Trophoblast cell (in vitro differentiated cells and primary cell): Measurements from ENCODE around the gene SPDL1.

ENCODE experiments used
- DNase-seq, 2 donors: peaks; one replicate each; pipeline ENCODE4 v3.0.0-alpha.2; 2016
- H2AFZ ChIP-seq: 2 replicates; pipeline ENCODE4 v1.6.1; 2013; ENCODE audit warnings: low read length, moderate library complexity, mild to moderate bottlenecking; ENCODE audit not compliant: insufficient read depth, poor library complexity
- H2AK5ac ChIP-seq: 2 replicates; pipeline ENCODE4 v1.6.1; 2013; ENCODE audit warnings: mild to moderate bottlenecking, low read length
- H2BK120ac ChIP-seq: 2 replicates; pipeline ENCODE4 v1.6.1; 2013; ENCODE audit warnings: low read length, mild to moderate bottlenecking, moderate library complexity; ENCODE audit not compliant: insufficient read depth, poor library complexity
- H2BK12ac ChIP-seq: 2 replicates; pipeline ENCODE4 v1.6.1; 2013; ENCODE audit warnings: mild to moderate bottlenecking, low read length, moderate library complexity
- H2BK5ac ChIP-seq: 2 replicates; pipeline ENCODE4 v1.6.1; 2013; ENCODE audit warnings: low read length, low read depth, moderate library complexity, mild to moderate bottlenecking; ENCODE audit not compliant: poor library complexity
- H3K14ac ChIP-seq: 2 replicates; pipeline ENCODE4 v1.6.1; 2013; ENCODE audit warnings: mild to moderate bottlenecking, low read length
- H3K18ac ChIP-seq: 2 replicates; pipeline ENCODE4 v1.6.1; 2013; ENCODE audit warnings: mild to moderate bottlenecking, low read length
- H3K23ac ChIP-seq: 2 replicates; pipeline ENCODE4 v1.6.1; 2013; ENCODE audit warnings: low read length
- H3K27ac ChIP-seq: 2 replicates; pipeline ENCODE4 v1.5.1; 2013; ENCODE audit warnings: low read depth, mild to moderate bottlenecking, inconsistent platforms, low read length, moderate library complexity
- H3K27me3 ChIP-seq: 2 replicates; pipeline ENCODE4 v1.6.1; 2013; ENCODE audit warnings: inconsistent platforms, mild to moderate bottlenecking, low read length, moderate library complexity; ENCODE audit not compliant: insufficient read depth
- H3K36me3 ChIP-seq, 2 experiments: 1 replicate in 1 of 2; 2 replicates in 1 of 2; pipeline ENCODE4 v1.6.1; 2013; ENCODE audit warnings: low read length in 2 of 2, mild to moderate bottlenecking in 2 of 2, moderate library complexity in 1 of 2; ENCODE audit not compliant: insufficient read depth in 2 of 2, control insufficient read depth in 1 of 2
- H3K4ac ChIP-seq: 2 replicates; pipeline ENCODE4 v1.6.1; 2013; ENCODE audit warnings: low read depth, mild to moderate bottlenecking, low read length, moderate library complexity
- H3K4me1 ChIP-seq, 2 experiments: 1 replicate in 1 of 2; 2 replicates in 1 of 2; pipeline ENCODE4 v1.6.1; 2013; ENCODE audit warnings: low read length in 2 of 2, mild to moderate bottlenecking in 2 of 2, moderate library complexity in 1 of 2; ENCODE audit not compliant: insufficient read depth in 2 of 2, control insufficient read depth in 1 of 2
- H3K4me2 ChIP-seq: 2 replicates; pipeline ENCODE4 v1.6.1; 2013; ENCODE audit warnings: inconsistent platforms, mild to moderate bottlenecking, low read length, moderate library complexity
- H3K4me3 ChIP-seq: 2 replicates; pipeline ENCODE4 v1.5.1; 2013; ENCODE audit warnings: mild to moderate bottlenecking, low read depth, low read length, inconsistent platforms
- H3K79me1 ChIP-seq: one replicate; pipeline ENCODE4 v1.6.1; 2013; ENCODE audit warnings: low read length
- H3K79me2 ChIP-seq: 2 replicates; pipeline ENCODE4 v1.6.1; 2013; ENCODE audit warnings: low read length, mild to moderate bottlenecking; ENCODE audit not compliant: control insufficient read depth, insufficient read depth, poor library complexity
- H3K9ac ChIP-seq: 2 replicates; pipeline ENCODE4 v1.6.1; 2013; ENCODE audit warnings: mild to moderate bottlenecking, low read length
- H3K9me3 ChIP-seq: 2 replicates; pipeline ENCODE4 v1.6.1; 2013; ENCODE audit warnings: low read depth, mild to moderate bottlenecking, control low read depth, inconsistent platforms, low read length; ENCODE audit not compliant: insufficient read depth
- H4K12ac ChIP-seq: 2 replicates; pipeline ENCODE4 v1.6.1; 2013; ENCODE audit warnings: low read depth, mild to moderate bottlenecking, low read length, moderate library complexity
- H4K8ac ChIP-seq: 2 replicates; pipeline ENCODE4 v1.6.1; 2013; ENCODE audit warnings: low read depth, mild to moderate bottlenecking, low read length, moderate library complexity
- H4K91ac ChIP-seq: one replicate; pipeline ENCODE4 v1.6.1; 2013; ENCODE audit warnings: low read depth, mild to moderate bottlenecking, low read length, moderate library complexity
- WGBS: extraction: QIAGEN DNeasy Blood & Tissue Kit; methylation state at CpG from one replicate; pipeline ENCODE4 v1.1.7; 2013; ENCODE audit warnings: missing lambda C conversion rate; ENCODE audit not compliant: insufficient read length, insufficient coverage; ENCODE audit errors: extremely low coverage; 5-methylcytosine and 5-hydroxymethylcytosine counted together

SPDL1 gene

GRCh38 chr5:169635936-169636335 lies 52.4 kb downstream of the SPDL1 start:
- Histone ChIP-seq H3K9ac (no peak overlapping the region), H3K23ac (no peak overlapping the region), H3K4me1 (peaks cover 0 to 6% of the 10 kb centered on the region in 2 experiments), H3K4ac (no peak overlapping the region), H3K79me2 (no peaks in the 10 kb centered on the region), H4K8ac (no peak overlapping the region), H3K27ac (no peak overlapping the region), H3K4me3 (no peak overlapping the region), H4K12ac (no peak overlapping the region), H2BK120ac (no peak overlapping the region), H4K91ac (no peak overlapping the region), H3K27me3 (peaks cover 19% of the 10 kb centered on the region), H3K4me2 (no peak overlapping the region), H2AFZ (no peak overlapping the region), H3K36me3 (no peaks in the 10 kb centered on the region), H3K14ac (no peak overlapping the region), H2BK5ac (no peak overlapping the region), H2BK12ac (no peak overlapping the region), H3K18ac (no peak overlapping the region), H2AK5ac (no peak overlapping the region), H3K9me3 (peaks cover 8% of the 10 kb centered on the region), H3K79me1 (no peaks in the 10 kb centered on the region)
- no CpG with 5 or more reads among the region's 1 CpG for WGBS
- no peak for DNase-seq

- no peak overlapping the region for H2BK120ac ChIP-seq
- no CpG with 5 or more reads among the region's 23 CpGs for WGBS
- no peak for DNase-seq
- H2BK12ac ChIP-seq, result no peak overlapping the region
- H3K18ac ChIP-seq, result no peak overlapping the region
- H3K4me3 ChIP-seq, result no peak overlapping the region
- no peaks in the 10 kb centered on the region for H3K36me3 ChIP-seq
- peak overlapping the region; percentile 56 for H3K4me2 ChIP-seq
- peaks cover 8% of the 10 kb centered on the region for H3K9me3 ChIP-seq
- no peak overlapping the region for H3K4ac ChIP-seq
- H3K4me1 ChIP-seq, result peaks cover 2 to 8% of the 10 kb centered on the region in 2 experiments
- no peaks in the 10 kb centered on the region for H3K79me1 ChIP-seq
- no peak overlapping the region for H4K91ac ChIP-seq
- no peak overlapping the region for H3K9ac ChIP-seq
- no peak overlapping the region for H2BK5ac ChIP-seq
- no peak overlapping the region for H3K23ac ChIP-seq
- no peaks in the 10 kb centered on the region for H3K79me2 ChIP-seq
- H4K8ac ChIP-seq, result no peak overlapping the region
- H2AFZ ChIP-seq, result no peak overlapping the region
- H2AK5ac ChIP-seq, result no peak overlapping the region
- peaks cover 19% of the 10 kb centered on the region for H3K27me3 ChIP-seq
- no peak overlapping the region for H3K27ac ChIP-seq
- no peak overlapping the region for H3K14ac ChIP-seq
- no peak overlapping the region for H4K12ac ChIP-seq
These were observed 53.0 kb downstream of the SPDL1 start for GRCh38 chr5:169636477-169637084.

GRCh38 chr5:169637085-169637548 lies 53.5 kb downstream of the SPDL1 start, which contains the start of gene DOCK2:
Gene DOCK2 (plus strand): TSS chr5:169637275. CDS start chr5:169637327, 52 bp downstream.
- no peak within 1 kb of the TSS for H3K18ac ChIP-seq
- H2AK5ac ChIP-seq, result no peak within 1 kb of the TSS
- peak in 1 of 2 donors; percentile 20 for DNase-seq
- H4K91ac ChIP-seq, result no peak within 1 kb of the TSS
- H3K9ac ChIP-seq, result no peak within 1 kb of the TSS
- no peak within 1 kb of the TSS for H4K12ac ChIP-seq
- no CpG with 5 or more reads among the region's 42 CpGs for WGBS
- no peaks in the 10 kb centered on the region for H3K36me3 ChIP-seq
- no peak within 1 kb of the TSS for H3K27ac ChIP-seq
- peak within 1 kb of the TSS; percentile 56 for H3K4me2 ChIP-seq
- no peak within 1 kb of the TSS for H3K4ac ChIP-seq
- H2AFZ ChIP-seq, result peak within 1 kb of the TSS; percentile 39
- H3K79me1 ChIP-seq, result no peaks in the 10 kb centered on the region
- H3K4me1 ChIP-seq, result peaks cover 5 to 11% of the 10 kb centered on the region in 2 experiments
- H3K79me2 ChIP-seq, result no peaks in the 10 kb centered on the region
- no peak within 1 kb of the TSS for H3K4me3 ChIP-seq
- H2BK12ac ChIP-seq, result no peak within 1 kb of the TSS
- H3K9me3 ChIP-seq, result peaks cover 8% of the 10 kb centered on the region
- no peak within 1 kb of the TSS for H4K8ac ChIP-seq
- no peak within 1 kb of the TSS for H3K14ac ChIP-seq
- H2BK120ac ChIP-seq, result no peak within 1 kb of the TSS
- no peak within 1 kb of the TSS for H2BK5ac ChIP-seq
- H3K23ac ChIP-seq, result no peak within 1 kb of the TSS
- peaks cover 19% of the 10 kb centered on the region for H3K27me3 ChIP-seq

- Histone ChIP-seq H3K14ac (no peak overlapping the region), H2BK5ac (no peak overlapping the region), H2AK5ac (no peak overlapping the region), H3K18ac (no peak overlapping the region), H2BK120ac (no peak overlapping the region), H2BK12ac (no peak overlapping the region), H4K8ac (no peak overlapping the region), H4K91ac (no peak overlapping the region), H3K4me1 (peaks cover 5 to 11% of the 10 kb centered on the region in 2 experiments), H3K9me3 (peaks cover 8% of the 10 kb centered on the region), H3K9ac (no peak overlapping the region), H3K23ac (no peak overlapping the region), H2AFZ (peak overlapping the region; percentile 39), H4K12ac (no peak overlapping the region), H3K36me3 (no peaks in the 10 kb centered on the region), H3K79me1 (no peaks in the 10 kb centered on the region), H3K4me2 (peak overlapping the region; percentile 56), H3K27ac (no peak overlapping the region), H3K79me2 (no peaks in the 10 kb centered on the region), H3K4ac (no peak overlapping the region), H3K4me3 (no peak overlapping the region), H3K27me3 (peaks cover 19% of the 10 kb centered on the region)
- DNase-seq, result no peak
- no CpG with 5 or more reads among the region's 18 CpGs for WGBS
These were observed 54.1 kb downstream of the SPDL1 start for GRCh38 chr5:169637549-169638121.
